GM18870 (cell line): ENCODE measurements around the gene PIK3CG.
"Not testable (repeated sequence)": the region's sequence is repeated elsewhere in the genome, so short reads cannot be mapped to it uniquely, and the experiment has no call there.

Experiments
- ATAC-seq: cut with Tn5 transposase; IDR thresholded peaks from one replicate; pipeline ENCODE4 v1.9.1; 2021; ENCODE audit warnings: moderate library complexity; ENCODE audit not compliant: unreplicated experiment

The PIK3CG gene

GRCh38 chr7:106936236-106936635, 71.2 kb downstream of the PIK3CG start:
- ATAC-seq, result no peak

DNA sequence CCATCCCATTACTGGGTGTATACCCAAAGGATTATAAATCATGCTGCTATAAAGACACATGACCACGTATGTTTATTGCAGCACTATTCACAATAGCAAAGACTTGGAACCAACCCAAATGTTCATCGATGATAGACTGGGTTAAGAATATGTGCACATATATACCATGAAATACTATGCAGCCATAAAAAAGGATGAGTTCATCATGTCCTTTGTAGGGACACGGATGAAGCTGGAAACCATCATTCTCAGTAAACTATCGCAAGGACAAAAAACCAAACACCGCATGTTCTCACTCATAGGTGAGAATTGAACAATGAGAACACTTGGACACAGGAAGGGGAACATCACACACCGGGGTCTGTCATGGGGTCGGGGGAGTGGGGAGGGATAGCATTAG, 73.0 kb downstream of the PIK3CG start:
- ATAC-seq, result not testable (repeated sequence)

GRCh38 chr7:106938803-106939202, 73.7 kb downstream of the PIK3CG start:
- no peak for ATAC-seq

DNA sequence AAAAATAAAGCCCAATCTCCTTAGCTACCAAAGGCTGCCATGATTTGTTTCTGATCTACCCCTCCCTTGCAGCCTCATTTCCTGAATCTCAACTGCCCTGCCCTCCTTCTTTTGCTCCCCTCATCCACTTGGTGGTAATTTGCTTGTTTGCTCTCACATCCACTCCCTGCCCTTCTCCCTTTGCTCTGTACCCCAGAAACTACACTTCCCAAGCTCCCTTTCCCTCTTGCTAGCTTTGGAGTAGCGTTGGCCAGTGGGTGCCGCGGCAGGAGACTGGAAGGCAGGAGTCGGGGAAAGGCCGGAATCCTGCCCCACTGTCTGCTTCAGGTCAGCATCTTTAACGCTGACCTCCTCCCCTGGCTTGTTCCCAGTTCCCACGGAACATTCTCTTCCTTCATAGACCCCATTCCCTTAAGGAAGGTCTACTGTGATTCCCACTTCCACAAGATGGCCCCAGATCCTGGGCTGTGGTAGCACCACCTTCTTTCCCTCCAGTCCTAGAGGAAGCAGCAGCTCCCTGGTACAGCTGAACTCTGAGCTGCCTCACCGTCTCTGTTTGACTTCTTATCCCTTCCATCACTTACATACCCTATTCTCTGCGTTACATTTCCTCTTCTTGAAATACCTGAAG, 79.1 kb downstream of the PIK3CG start:
- ATAC-seq, result no peak

GRCh38 chr7:106947244-106947728, 82.2 kb downstream of the PIK3CG start:
- no peak for ATAC-seq

GRCh38 chr7:106952001-106952657, 87.0 kb downstream of the PIK3CG start:
- ATAC-seq, result no peak

- no peak for ATAC-seq
Observed at GRCh38 chr7:106952658-106953231, 87.7 kb downstream of the PIK3CG start.

- no peak for ATAC-seq
Observed at GRCh38 chr7:106954840-106955239, 89.8 kb downstream of the PIK3CG start.

DNA sequence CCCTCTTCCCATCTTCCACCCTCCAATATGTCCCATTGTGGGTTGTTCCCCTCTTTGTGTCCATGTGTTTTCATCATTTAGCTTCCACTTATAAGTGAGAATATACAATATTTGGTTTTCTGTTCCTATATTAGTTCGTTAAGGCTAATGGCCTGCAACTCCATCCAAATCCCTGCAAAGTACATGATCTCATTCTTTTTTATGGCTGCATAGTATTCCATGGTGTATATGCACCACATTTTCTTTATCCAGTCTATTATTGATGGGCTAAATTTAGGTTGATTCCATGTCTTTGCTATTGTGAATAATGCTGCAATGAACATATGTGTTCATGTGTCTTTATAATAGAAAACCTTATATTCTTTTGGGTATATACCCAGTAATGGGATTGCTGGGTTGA, 90.8 kb downstream of the PIK3CG start:
- ATAC-seq, result not testable (repeated sequence)
